Stimulated activated CD8-positive, alpha-beta memory T cell treated with anti-CD3 and anti-CD28 coated beads, Interleukin-12 subunit alpha, Interleukin-12 subunit beta, amount 100 ng/mL, for 1 hour (primary cell): Measurements from ENCODE around the gene SRPRB.
"Not testable (repeated sequence)": the region's sequence is repeated elsewhere in the genome, so short reads cannot be mapped to it uniquely, and the experiment has no call there.

ENCODE experiments used
- DNase-seq: peaks from one replicate; pipeline ENCODE4 v3.0.0-alpha.2; 2020; ENCODE audit warnings: low read depth

The SRPRB gene

DNA sequence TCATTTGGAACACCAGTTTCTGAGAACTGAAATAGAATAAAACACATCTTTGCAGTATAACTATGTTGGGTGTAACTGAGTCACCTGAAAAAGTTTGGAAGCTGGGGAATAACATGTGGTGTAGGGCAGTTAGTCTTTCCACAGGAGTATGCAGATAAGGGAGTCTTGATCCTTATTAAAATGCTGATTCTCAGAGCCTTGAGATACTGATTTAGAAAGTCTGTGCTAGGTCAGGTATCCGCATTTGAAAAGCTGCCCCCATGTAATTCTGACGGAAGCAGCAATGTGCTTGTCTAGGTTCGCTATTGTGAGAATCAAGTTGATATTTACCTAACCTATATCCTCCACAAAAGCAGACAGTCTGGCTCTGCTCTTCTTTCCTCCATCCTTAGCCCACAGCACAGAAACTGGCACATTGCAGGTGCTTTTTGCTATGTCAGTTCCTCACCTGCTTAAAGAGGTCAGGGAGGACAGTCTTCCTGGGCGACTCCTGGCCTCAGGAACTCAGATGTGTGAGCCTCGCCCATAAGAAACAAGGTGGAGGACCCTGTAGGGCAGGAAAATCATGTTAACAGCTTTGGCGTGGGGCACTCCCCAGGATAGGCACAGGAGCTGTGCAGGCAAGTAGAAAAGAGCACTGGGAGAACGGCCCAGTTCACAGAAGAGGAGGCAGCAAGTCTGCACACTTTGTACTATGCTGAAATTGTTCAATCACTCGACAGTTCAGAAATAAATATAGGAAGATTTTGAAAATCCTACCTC lies 27.6 kb upstream of the SRPRB start:
- DNase-seq = no peak

DNA sequence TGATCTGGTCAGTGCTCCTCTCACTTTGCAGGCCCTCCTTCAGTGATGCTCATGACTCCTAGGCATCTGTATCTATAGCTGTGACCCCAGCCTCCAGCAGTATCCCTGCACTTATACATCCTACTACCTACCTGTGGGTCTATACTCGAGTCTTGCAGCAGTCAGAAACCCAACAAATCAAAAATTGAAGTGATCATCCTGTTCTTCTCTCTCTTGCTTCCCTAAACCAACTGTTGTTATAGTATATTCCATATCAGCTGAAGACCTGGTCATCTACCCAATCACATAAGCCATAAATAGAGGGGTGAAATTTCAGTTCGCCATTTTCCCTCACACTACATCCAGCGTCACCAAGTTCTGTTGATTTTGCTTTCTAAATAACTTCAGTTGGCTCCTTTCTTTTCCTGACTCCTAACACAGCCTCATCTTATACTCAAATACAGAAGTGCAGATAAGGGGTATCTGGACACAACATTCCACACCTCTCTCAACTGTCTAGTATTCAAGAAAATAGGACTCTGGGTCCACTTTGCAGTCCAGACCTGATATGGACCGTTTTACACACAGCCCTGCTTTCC lies 25.9 kb upstream of the SRPRB start:
- DNase-seq = no peak

DNA sequence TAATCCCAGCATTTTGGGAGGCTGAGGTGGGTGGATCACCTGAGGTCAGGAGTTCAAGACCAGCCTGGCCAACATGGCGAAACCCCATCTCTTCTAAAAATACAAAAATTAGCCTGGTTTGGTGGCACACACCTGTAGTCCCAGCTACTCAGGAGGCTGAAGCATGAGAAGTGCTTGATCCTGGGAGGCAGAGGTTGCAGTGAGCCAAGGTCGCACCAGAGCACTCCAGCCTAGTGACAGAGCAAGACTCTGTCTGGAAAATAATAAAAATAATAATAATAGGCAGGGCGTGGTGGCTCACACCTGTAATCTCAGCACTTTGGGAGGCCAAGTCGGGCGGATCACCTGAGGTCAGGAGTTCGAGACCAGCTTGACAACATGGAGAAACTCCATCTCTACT lies 24.9 kb upstream of the SRPRB start:
- DNase-seq = not testable (repeated sequence)

DNA sequence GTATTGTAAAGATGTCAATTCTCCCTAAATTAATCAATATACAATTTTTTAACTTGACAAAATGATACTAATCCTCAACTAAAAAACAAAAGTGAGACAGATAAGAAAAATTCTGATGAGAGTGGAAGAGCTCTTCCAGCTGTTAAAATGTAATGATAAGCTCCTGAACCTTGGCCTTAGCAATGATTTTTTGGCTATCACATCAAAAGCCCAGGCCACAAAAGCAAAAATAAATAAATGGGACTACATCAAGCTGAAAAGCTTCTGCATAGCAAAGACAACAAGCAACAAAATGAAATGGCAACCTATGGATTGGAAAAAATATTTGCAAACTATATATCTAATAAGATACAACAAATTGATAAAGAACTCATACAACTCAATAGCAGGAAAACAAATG lies 24.0 kb upstream of the SRPRB start:
- no peak for DNase-seq

DNA sequence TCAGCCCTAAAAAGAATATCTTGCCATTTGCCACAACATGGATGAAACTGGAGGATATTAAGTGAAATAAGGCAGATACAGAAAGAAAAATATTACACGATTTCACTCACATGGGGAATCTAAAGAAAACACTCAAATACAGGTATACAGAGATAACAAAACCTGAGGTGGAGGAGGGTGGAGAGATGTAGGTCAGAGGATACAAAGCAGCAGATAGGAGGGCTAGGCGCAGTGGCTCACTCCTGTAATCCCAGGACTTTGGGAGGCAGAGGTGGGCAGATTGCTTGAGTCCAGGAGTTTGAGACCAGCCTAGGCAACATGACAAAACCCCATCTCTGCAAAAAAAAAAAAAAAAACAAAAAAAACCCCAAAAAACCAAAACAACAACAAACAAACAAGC lies 23.2 kb upstream of the SRPRB start:
- no peak for DNase-seq

DNA sequence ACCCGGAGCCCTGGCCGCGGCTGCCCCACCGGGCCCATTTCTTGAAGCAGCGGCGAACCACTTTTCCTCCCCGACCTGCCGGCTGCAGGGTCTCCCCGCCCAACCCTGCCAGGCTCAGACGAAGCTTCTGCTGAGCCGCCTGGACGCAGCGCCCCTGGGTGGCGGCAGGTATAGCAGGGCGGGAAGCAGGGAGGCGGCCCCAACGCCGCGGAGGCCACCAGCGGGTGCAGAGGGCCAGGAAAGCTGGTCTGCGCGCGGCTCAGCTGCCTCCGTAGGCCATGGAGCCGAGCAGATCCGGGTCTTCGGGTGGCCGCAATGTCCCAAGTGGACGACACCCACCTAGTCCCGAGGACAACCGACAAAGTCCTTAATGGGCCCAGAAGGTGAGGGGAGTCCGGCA lies 21.9 kb upstream of the SRPRB start:
- no peak for DNase-seq

DNA sequence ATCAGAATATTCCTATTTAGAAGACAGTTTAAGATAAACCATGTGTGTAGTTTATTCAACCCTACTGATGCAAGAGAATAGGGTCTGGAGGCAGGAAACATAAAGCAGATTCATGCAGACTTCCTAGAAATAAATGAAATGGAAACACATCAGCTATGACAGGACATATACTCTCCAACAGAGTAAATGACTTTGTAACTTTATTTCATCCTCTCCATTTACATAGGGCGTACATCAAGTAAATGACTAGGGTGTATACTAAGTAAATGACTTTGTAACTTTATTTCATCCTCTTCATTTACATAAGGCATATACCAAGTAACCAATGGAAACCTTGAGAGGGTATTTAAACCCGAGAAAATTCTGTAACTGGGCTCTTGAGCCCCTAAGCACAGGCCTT lies 17.6 kb upstream of the SRPRB start:
- no peak for DNase-seq

DNA sequence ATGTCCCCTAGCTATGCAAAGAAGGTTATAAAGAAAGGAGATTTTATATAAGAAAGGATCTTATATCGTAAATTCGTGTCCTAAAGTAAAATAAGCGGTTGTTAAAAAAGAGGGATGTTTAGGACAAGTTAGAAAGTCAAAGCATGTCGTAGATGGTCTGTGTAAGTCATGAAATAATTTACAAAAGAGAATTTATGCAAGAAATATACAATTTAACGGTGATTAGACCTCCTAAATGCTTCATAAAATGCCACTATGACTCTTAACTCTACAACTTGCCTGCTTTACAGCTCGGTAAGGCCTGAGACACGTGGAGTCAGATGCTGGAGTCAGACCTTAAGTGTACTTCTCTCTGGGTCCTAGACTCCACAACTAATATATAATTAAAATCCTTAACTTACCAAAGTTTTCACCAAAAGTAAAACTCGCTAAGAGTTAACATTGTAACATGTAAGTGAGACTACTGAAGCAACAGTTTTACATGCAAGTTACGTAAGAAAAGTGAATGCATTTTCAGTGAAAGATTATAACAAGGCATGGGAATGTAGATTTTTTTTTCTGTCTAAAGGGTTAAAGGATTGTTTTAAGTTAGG lies 13.3 kb upstream of the SRPRB start:
- DNase-seq = no peak

DNA sequence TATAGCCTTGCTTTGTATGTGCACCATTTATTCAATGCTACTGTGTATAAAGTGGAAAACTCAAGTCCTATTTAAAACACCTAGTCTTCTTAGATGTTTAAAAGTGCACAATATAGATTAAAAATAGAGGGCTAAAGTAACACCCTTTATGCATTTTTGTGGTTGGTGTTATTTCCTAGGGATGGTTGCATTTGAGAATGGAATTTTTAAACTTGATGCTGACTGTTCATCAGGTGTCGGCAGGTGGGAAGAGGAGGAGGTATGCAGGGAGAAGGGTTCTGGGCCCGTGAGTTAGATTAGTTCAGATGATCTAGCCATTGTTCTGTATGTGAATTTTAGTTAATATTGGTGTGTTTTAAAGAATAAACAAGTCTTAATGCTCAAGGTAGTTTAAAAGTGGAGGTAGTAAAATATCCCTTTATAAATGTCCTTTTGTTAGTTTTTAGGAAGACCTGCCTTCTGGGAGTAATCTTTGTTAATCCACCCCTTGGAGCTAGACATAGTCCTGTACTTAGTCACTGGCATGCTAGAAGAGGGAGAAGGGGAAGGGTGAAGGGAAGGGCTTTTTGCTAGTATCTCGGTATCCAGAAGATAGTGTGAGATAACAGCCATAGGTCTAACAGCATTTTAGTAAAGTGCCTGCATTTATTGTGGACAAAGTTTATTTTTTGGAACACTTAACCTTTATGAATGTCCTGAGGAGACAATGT lies 8.1 kb upstream of the SRPRB start:
- no peak for DNase-seq

DNA sequence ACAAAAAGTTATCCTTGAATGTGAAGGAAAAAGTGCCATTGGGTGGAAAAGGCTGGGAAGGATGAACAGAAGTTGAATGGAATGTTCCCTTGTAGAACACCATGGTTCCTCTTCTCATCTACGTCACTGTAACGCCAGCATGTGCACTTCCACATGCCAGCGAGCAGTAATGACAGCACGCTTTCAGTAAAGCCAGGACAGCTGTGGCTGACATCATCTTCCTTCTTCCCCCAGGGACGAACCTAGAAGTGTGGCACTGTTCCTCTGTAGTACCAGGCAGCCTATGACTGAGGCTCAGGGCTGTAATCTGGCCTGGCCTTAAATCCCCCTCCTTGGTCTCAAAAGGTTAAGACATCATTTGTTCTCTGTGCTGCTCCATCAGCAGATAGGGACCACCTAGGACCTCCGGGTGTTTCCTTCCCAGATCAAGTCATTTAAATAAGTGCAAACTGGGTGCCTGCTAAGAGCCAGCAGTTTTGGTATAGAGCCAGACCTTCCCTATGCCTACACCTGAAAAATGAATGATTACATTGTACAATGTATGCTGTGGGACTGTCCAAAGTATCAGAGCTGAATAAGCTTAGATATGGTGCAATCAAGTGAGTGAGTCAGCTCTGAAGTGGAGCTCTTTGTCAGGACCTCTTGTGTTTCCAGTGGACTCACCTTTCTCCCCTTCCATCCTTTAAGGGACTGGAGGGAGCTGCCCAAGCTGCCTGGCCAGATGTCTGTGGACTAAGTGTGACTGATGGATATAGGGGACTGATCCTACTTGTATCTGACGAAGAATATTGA lies 5.6 kb upstream of the SRPRB start:
- DNase-seq = no peak

DNA sequence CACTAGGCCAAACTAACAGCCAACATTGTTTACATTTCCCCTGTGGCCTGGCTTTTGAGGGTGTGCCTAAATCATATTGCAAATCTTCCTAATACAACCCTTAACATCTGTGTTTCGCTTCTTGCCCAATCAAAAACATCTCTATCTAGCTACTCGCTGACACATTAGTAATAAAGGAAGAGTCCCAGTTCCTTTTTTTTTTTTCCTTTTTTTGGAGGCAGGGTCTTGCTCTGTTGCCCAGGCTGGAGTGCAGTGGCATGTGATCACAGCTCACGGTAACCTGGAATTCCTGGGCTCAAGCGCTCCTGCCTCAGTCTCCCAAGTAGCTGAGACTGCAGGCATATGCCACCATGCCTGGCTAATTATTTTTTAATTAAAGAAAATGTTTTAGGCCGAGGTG lies 2.1 kb upstream of the SRPRB start:
- DNase-seq = no peak

DNA sequence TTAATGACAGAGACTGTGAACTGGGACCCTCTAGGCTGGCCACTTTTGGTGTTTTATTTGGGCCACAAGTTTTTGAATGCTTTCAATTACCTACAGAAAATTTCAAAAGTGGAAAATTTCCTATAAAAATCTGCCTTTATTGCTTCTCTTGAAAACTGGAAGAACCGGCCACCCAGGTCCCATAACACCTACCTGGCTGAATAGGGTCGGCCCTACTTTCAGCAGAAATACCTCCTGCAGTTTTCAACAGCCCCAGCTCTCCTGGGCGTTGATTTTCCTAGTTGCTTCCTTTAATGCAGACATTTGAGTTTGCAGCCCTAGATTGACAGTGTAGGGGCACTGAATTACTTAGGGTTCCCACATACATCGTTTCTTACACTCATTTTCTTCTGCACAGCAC lies 719 bp upstream of the SRPRB start:
- no peak for DNase-seq

DNA sequence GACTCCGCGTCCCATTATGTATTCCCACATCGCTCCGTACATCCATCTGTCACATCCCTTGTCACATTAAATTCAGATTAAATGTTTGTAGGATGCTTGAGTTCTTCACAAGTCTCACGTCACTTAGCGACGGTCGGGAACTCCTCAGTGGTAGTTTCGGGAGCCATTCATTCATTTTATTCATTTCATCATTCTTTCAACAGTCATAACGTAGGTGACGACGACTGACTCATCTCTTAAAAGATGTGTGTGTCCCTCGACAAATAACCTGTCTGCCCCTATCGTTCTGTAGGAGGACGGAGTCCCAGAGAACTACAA lies 272 bp upstream of the SRPRB start:
- no peak for DNase-seq

DNA sequence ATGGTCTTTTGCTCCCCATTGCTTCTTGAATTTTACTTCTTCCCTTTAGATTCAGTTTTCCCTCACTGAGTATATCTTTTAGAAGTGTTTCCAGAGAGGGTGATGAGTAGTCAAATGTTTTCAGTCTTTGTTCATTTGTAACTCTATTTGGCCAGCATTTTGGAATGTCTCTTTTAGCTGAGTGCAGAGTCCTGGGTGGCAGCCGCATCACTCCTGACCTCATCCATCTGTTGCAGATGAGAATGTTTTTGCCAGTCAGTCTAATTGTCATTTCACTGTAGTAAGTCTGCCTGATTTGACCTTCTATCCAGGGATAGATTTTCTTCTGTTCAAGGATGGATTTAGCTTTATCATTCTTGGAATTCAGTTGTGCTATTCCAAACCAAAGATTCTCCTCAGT lies 7.3 kb downstream of the SRPRB start:
- no peak for DNase-seq

DNA sequence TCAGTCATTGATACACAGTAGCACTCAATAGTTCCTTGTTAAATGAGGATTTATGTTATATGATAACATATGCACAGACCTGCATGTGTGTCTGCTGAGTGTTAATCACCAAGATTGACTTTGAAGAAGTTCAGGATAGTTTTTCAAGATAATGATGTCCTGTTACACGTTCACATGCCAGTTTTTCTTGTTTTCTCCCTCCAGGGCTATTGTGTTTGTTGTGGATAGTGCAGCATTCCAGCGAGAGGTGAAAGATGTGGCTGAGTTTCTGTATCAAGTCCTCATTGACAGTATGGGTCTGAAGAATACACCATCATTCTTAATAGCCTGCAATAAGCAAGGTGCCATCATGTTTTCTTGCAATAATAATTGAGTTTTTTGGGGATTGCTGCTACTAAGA lies 9.8 kb downstream of the SRPRB start:
- DNase-seq = no peak

DNA sequence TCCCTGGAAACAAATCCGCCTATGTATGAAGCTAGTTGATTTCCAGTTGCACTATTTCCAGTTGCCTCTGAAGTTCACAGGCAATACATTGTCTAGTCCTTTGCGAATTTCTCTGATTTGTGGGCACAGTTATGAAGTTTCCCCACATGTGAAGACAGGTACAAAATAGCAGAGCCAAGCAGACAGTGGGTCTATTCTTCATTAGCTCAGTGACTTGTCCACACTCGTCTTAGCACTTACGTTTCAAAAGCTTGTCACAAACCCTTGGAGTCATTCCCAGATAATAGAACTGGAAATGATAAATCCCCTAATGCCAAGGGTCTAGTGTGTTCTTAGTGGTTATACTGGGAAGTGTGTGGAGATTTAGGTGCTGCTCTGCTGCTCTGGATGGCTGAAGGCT lies 14.5 kb downstream of the SRPRB start:
- DNase-seq = no peak

DNA sequence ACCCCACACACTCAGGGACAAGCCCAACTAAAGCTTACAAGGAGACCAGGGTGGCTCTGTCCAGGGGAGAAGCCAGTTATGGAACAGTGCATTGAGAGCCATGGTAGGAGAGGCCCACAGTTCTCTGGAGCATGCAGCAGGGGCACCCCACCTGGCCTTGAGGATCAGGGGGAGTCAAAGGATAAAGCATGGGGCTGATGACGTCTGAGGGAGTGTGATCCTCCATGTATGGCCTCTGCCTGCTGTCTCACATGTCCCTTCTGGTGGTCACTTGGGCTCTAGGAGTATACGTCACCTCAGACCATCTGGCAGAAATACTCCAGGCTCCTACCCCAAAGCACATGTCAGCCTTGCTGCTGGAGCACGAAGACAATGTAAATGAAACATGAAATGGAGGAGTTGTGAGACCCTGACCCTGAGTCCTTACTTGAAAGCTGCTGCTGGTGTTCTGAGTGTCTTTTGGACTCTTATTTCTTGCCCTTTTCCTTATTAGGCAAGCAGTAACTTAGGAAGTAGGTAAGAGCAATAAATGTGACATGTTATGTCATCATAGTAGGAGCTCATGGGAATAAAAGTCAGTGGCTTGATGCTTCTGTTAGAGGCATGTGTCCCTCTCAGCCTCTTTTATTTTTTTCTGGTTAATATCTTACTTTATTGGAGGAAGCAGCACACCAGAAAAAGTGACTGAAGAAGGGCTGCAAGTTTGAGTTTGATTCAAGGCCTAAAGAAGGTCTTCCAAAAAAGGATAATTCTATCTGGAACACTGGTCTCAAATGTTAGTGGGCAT lies 15.5 kb downstream of the SRPRB start:
- DNase-seq = no peak

DNA sequence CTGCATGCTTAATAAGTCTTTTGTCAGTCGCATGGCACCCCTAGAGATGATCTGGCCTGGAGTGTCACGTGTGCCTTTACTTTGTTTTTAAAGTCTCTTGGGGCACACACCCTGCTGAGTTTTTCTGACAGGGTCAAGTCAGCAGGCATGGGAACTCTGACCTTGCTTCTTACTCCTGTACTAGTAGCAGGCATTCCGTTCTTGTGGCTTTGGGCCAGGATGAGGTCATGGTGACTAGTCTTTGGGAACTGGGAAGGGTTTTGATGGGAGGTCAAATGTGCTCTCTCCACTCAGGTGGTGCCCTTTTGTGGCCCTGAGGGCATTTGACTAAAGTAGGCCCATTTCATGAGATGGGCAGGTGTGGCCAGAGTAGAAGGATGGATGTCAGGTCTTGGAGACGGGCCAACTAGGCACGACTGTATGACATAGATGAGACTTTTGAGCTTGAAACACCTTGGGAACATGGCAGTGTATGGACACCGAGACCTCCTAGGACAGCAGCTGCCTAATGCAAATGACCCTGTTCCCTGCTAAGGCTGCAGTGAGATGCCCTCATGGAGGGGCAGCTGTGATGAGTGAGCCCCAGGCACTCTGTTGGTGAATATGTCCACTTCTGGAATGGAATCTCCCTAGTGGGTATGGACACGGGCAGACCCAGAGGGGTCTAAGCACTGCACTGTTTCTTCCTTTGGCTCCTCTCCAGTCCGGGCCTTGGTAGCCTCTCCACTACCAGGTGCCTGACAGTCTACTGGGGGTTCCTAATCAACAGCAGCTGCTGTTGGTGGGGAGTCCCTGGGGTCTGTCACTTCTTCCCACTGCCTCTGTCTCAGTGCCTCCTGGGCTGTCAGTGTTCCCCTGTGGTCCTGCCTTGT lies 16.4 kb downstream of the SRPRB start:
- no peak for DNase-seq

DNA sequence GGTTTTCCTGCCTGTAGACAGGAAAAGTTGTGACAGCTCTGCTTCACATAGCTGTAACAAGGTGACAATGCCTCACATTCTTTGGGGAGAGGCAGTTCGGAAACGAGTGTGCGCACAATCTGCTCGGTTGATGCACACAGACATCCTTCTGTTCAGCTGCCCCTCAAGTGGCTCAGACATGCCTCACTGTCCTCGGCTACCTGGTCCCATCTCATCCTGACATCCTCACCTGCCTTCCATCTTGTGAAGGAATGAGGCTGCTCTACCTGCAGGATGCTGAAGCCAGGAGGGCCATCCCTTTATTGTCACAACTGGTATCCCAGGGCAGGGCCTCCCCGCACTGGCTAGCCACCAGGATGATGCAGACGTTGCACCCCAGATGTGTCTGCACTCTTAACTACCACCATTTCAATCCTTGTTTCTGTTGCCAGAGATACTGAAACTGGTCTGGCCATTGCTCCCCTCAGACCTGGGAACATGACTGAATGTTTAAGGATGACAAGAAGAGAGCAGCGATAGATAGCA lies 19.4 kb downstream of the SRPRB start:
- no peak for DNase-seq

DNA sequence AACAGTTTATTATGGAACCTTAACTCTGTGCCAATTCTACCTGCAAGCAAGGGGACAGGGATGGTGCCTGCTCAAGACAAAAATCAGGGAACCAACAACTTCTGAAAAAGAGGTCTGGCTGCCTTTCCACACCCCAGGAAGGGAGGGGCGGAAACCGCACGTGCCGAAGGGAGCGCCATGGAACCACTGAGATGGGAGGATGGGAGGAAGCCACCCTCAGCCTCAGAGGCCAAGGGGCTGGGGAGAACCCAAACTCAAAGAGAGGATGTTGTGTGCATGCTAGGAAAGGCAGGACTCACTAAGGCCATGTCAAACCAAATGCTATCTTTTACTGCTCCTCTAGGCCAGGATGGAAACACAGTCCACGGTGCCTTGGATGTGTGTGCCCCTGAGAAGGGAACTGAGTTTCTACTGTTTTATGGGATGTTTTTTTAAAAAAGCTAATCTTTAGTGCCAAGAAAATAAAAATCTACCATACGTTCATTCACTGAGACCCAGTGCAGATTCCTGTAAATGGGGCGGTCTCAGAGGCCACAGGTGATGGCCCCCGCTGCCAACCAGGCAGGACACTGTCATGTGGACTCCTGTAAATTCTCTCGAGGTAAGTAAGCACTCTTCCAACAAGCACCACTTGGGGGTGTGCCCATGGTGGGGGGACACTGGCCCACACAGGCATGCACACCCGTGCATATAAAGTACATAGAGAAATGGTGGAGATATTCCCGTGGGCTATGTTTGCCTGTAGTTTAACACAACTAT lies 20.5 kb downstream of the SRPRB start:
- no peak for DNase-seq
